Gastroesophageal sphincter (tissue), 4 donors: ENCODE data around the gene GALNS. TPM values are rescaled to one million over a fixed set of nuclear protein-coding genes. Genes with fewer than 3 reads are reported as not detected.

Source experiments
- ATAC-seq: fragments of 150-250 bp; one replicate; pipeline ENCODE4 v1.9.1; 2016; ENCODE audit warnings: mild to moderate bottlenecking, moderate library complexity
- H3K27ac ChIP-seq, 4 donors: fragments of 200-600 bp; sonication (generic) in 3 of 4; 1 replicate in 3 of 4; 2 replicates in 1 of 4; pipeline ENCODE4 v1.5.1; 2016 to 2019
- H3K27me3 ChIP-seq: fragments of 200-600 bp; sonication (generic); one replicate; pipeline ENCODE4 v1.5.1; 2019
- H3K36me3 ChIP-seq, 2 donors: fragments of 200-600 bp; sonication (generic); one replicate each; pipeline ENCODE4 v1.5.1; 2019; ENCODE audit warnings: control low read depth in 1 of 2
- H3K4me1 ChIP-seq, 3 donors: fragments of 200-600 bp; sonication (generic); 1 replicate in 2 of 3; 2 replicates in 1 of 3; pipeline ENCODE4 v1.5.1; 2016 to 2019; ENCODE audit warnings: control low read depth in 2 of 3
- H3K4me3 ChIP-seq, 2 donors: fragments of 200-600 bp; sonication (generic); one replicate each; pipeline ENCODE4 v1.5.1; 2019; ENCODE audit warnings: mild to moderate bottlenecking in 1 of 2, moderate library complexity in 1 of 2
- H3K9me3 ChIP-seq, 3 donors: fragments of 200-600 bp; sonication (generic); one replicate each; pipeline ENCODE4 v1.5.1; 2017 to 2019; ENCODE audit warnings: control low read depth in 2 of 3
- CTCF ChIP-seq, 4 experiments: fragments of 200-600 bp in 2 of 4; fragments of 450-650 bp in 2 of 4; sonication (generic) in 1 of 4; IDR thresholded peaks; one replicate each; pipeline ENCODE4 v1.5.1; 2017 to 2019; ENCODE audit warnings: antibody characterized with exemption in 4 of 4, mild to moderate bottlenecking in 2 of 4, moderate library complexity in 2 of 4
- EP300 ChIP-seq: sonication (generic); formaldehyde crosslinking; IDR thresholded peaks from one replicate; pipeline ENCODE4 v1.6.1; 2017; ENCODE audit warnings: antibody characterized with exemption, mild to moderate bottlenecking
- POLR2A ChIP-seq, 2 donors: fragments of 450-650 bp; IDR thresholded peaks; one replicate each; pipeline ENCODE4 v1.6.1; 2017; ENCODE audit warnings: antibody characterized with exemption in 2 of 2, mild to moderate bottlenecking in 2 of 2, moderate library complexity in 1 of 2
- POLR2AphosphoS5 ChIP-seq: sonication (generic); formaldehyde crosslinking; IDR thresholded peaks from one replicate; pipeline ENCODE4 v1.6.1; 2017; ENCODE audit warnings: antibody characterized with exemption
- WGBS, 2 donors: methylation state at CpG; one replicate each; pipeline ENCODE4 v1.1.5; 2018; ENCODE audit warnings: low coverage in 1 of 2; 5-methylcytosine and 5-hydroxymethylcytosine counted together
- total RNA-seq, 4 donors: library from RNA; depleted of rRNA; stranded (reverse); fragments of >200 nt; gene quantifications; one replicate each; pipeline ENCODE4 v1.1.0, GENCODE V29; 2016

Gene GALNS
- total RNA-seq, 4 donors from 2014 or later, result 4.2 to 29.4 (median 15.6) TPM

GRCh38 chr16:88875703-88876234, 19.0 kb upstream of the GALNS start:
- H3K27ac ChIP-seq, result no peak overlapping the region
- no peaks in the 10 kb centered on the region for H3K9me3 ChIP-seq
- no peak for ATAC-seq
- TF ChIP-seq POLR2A (IDR thresholded peaks at IDR 0.05) (no peak), CTCF (IDR thresholded peaks at IDR 0.05) (no peak), EP300 (no peak), POLR2AphosphoS5 (no peak)
- H3K4me1 ChIP-seq, result peaks cover 0 to 7% (median 0%) of the 10 kb centered on the region in 3 donors
- H3K27me3 ChIP-seq, result peaks cover 71% of the 10 kb centered on the region
- 86 to 92% methylated on average over 19 to 22 of the region's 22 CpGs for WGBS, 2 donors
- H3K4me3 ChIP-seq, result no peak overlapping the region
- peaks cover 0 to 37% of the 10 kb centered on the region in 2 donors for H3K36me3 ChIP-seq

GRCh38 chr16:88874938-88875599, 18.3 kb upstream of the GALNS start:
- TF ChIP-seq EP300 (no peak), CTCF (IDR thresholded peaks at IDR 0.05) (no peak), POLR2AphosphoS5 (no peak), POLR2A (IDR thresholded peaks at IDR 0.05) (no peak)

GRCh38 chr16:88872650-88873331, 16.0 kb upstream of the GALNS start:
- Histone ChIP-seq H3K27me3 (peaks cover 65% of the 10 kb centered on the region), H3K9me3 (no peaks in the 10 kb centered on the region), H3K4me1 (peaks cover 0 to 12% (median 0%) of the 10 kb centered on the region in 3 donors), H3K27ac (no peak overlapping the region), H3K4me3 (no peak overlapping the region), H3K36me3 (peaks cover 0 to 8% of the 10 kb centered on the region in 2 donors)
- ATAC-seq, result no peak
- 60% methylated on average over 1 of the region's 25 CpGs; no CpG with 5 or more reads in 1 of the 2 donors for WGBS, 2 donors
- TF ChIP-seq POLR2AphosphoS5, result no peak
- no peak for TF ChIP-seq CTCF (IDR thresholded peaks at IDR 0.05)
- TF ChIP-seq EP300, result no peak
- no peak for TF ChIP-seq POLR2A (IDR thresholded peaks at IDR 0.05)

More at GRCh38 chr16:88874938-88875599, 18.3 kb upstream of the GALNS start:
- no peak overlapping the region for H3K27ac ChIP-seq
- H3K9me3 ChIP-seq, result no peaks in the 10 kb centered on the region
- WGBS, 2 donors, result 87 to 88% methylated on average over 12 to 17 of the region's 34 CpGs
- peaks cover 0 to 30% of the 10 kb centered on the region in 2 donors for H3K36me3 ChIP-seq
- no peak for ATAC-seq
- peaks cover 0 to 12% (median 0%) of the 10 kb centered on the region in 3 donors for H3K4me1 ChIP-seq
- peaks cover 71% of the 10 kb centered on the region for H3K27me3 ChIP-seq
- no peak overlapping the region for H3K4me3 ChIP-seq

DNA sequence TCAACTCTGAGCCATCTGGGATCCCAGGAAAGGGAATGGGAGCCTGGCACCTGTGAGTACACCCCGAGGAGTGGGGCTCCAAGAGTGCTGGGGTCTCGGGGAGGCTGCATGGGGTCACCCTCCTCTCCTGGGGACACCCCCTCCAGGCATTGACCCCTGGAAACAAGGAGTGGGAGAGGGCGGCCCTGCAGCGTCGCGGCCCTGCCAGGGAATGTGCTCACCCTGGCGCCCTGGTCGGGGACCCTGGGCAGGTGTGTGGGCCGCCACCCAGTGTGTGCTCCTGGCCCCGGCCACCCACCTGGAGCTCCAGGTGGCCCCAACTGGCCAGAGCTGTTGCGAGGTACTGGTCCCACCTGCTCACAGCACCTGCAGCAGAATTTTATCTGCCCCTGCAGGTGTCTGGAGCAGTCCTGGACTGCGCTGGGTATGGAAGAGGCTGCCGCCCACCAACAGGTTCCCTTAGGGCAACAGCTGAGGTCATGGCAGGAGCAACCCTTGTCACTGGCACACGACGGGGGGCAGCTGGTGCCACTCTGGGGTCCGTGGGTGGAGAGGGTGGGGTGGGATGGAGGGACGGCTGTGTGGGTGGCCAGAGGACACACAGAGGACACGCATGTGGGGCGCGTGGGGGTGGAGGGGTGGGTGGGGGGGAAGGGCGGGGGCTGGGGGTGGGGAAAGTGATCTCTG, 15.1 kb upstream of the GALNS start:
- no CpG with 5 or more reads among the region's 21 CpGs for WGBS, 2 donors
- Histone ChIP-seq H3K4me1 (peaks cover 0 to 12% (median 0%) of the 10 kb centered on the region in 3 donors), H3K4me3 (no peak overlapping the region), H3K27ac (no peak overlapping the region), H3K36me3 (peaks cover 0 to 4% of the 10 kb centered on the region in 2 donors), H3K27me3 (peaks cover 65% of the 10 kb centered on the region), H3K9me3 (no peaks in the 10 kb centered on the region)
- TF ChIP-seq EP300, result no peak
- ATAC-seq, result no peak

DNA sequence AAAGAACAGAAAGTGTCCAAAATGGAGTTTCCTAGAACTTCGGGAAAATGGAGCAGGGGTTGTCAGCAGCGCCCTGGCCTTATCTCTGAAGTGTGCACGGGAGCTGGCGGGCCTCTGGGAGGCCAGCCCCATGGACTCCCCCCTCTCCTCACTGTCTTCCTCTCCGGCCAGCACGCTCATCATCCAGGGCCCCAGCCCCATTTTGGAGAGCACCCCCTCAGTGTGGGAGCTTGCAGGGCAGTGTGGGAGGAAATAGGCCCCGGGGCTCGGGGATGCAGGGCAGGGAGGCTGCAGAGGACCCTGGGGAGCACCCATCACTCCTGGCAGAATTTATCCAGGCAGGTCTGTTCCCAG, 14.6 kb upstream of the GALNS start:
- Histone ChIP-seq H3K27ac (no peak overlapping the region), H3K36me3 (no peaks in the 10 kb centered on the region), H3K4me3 (no peak overlapping the region), H3K9me3 (no peaks in the 10 kb centered on the region), H3K27me3 (peaks cover 68% of the 10 kb centered on the region), H3K4me1 (peaks cover 0 to 12% (median 0%) of the 10 kb centered on the region in 3 donors)
- ATAC-seq, result no peak
- 42% methylated on average over 4 of the region's 8 CpGs; no CpG with 5 or more reads in 1 of the 2 donors for WGBS, 2 donors
- no peak for TF ChIP-seq EP300
- no peak for TF ChIP-seq POLR2A (IDR thresholded peaks at IDR 0.05)
- TF ChIP-seq POLR2AphosphoS5, result no peak
